ENCODE data around the gene KRTAP20-3.

Gene KRTAP20-3

GRCh38 chr21:30680586-30680985 lies 37.9 kb downstream of the KRTAP20-3 start:
- H3K4me1 ChIP-seq (ENCODE audit: control insufficient read depth, insufficient read depth, low read length, poor library complexity, severe bottlenecking): no peaks in the 10 kb centered on the region
- no peaks in the 10 kb centered on the region for H3K36me3 ChIP-seq (ENCODE audit: control insufficient read depth, insufficient read depth, low read length)
- no peak overlapping the region for H3K4me3 ChIP-seq (ENCODE audit: extremely low read depth, insufficient read depth, low read length, poor library complexity, severe bottlenecking)
- no peak overlapping the region for H3K27ac ChIP-seq (ENCODE audit: low read depth, low read length, severe bottlenecking)
- WGBS, 2 experiments (ENCODE audit: insufficient coverage in 2 of 2): no CpG with 5 or more reads among the region's 1 CpG
- H3K9me3 ChIP-seq (ENCODE audit: control insufficient read depth, low read length): no peaks in the 10 kb centered on the region

GRCh38 chr21:30684506-30684905 lies 41.8 kb downstream of the KRTAP20-3 start:
- H3K4me3 ChIP-seq (ENCODE audit: extremely low read depth, insufficient read depth, low read length, poor library complexity, severe bottlenecking): no peak overlapping the region
- no peak overlapping the region for H3K27ac ChIP-seq (ENCODE audit: low read depth, low read length, severe bottlenecking)
- WGBS, 2 experiments (ENCODE audit: insufficient coverage in 2 of 2): 69 to 75% methylated on average over 4 to 6 of the region's 6 CpGs
- H3K36me3 ChIP-seq (ENCODE audit: control insufficient read depth, insufficient read depth, low read length): no peaks in the 10 kb centered on the region
- no peaks in the 10 kb centered on the region for H3K9me3 ChIP-seq (ENCODE audit: control insufficient read depth, low read length)
- no peaks in the 10 kb centered on the region for H3K4me1 ChIP-seq (ENCODE audit: control insufficient read depth, insufficient read depth, low read length, poor library complexity, severe bottlenecking)

- H3K4me3 ChIP-seq (ENCODE audit: extremely low read depth, insufficient read depth, low read length, poor library complexity, severe bottlenecking): no peak overlapping the region
- no peaks in the 10 kb centered on the region for H3K9me3 ChIP-seq (ENCODE audit: control insufficient read depth, low read length)
- H3K4me1 ChIP-seq (ENCODE audit: control insufficient read depth, insufficient read depth, low read length, poor library complexity, severe bottlenecking): no peaks in the 10 kb centered on the region
- H3K36me3 ChIP-seq (ENCODE audit: control insufficient read depth, insufficient read depth, low read length): no peaks in the 10 kb centered on the region
- 59 to 74% methylated on average over 6 to 7 of the region's 7 CpGs for WGBS, 2 experiments (ENCODE audit: insufficient coverage in 2 of 2)
- H3K27ac ChIP-seq (ENCODE audit: low read depth, low read length, severe bottlenecking): no peak overlapping the region
These were observed 47.2 kb downstream of the KRTAP20-3 start for GRCh38 chr21:30689822-30690221.

Data from mesodermal cell (in vitro differentiated cells).